HL-60/S4 treated with phorbol 12-myristate 13-acetate at 8.2 ng/mL for 4 days and 3 days (cell line): ENCODE results near the gene BUB3.

ENCODE experiments used
- in situ Hi-C: fragments of 300-500 bp; cut with MboI; formaldehyde crosslinking; loops from 2 replicates; pipeline ENCODE4 v1.15.0; 2022; ENCODE audit warnings: low sequenced_read_pairs

BUB3 gene

DNA sequence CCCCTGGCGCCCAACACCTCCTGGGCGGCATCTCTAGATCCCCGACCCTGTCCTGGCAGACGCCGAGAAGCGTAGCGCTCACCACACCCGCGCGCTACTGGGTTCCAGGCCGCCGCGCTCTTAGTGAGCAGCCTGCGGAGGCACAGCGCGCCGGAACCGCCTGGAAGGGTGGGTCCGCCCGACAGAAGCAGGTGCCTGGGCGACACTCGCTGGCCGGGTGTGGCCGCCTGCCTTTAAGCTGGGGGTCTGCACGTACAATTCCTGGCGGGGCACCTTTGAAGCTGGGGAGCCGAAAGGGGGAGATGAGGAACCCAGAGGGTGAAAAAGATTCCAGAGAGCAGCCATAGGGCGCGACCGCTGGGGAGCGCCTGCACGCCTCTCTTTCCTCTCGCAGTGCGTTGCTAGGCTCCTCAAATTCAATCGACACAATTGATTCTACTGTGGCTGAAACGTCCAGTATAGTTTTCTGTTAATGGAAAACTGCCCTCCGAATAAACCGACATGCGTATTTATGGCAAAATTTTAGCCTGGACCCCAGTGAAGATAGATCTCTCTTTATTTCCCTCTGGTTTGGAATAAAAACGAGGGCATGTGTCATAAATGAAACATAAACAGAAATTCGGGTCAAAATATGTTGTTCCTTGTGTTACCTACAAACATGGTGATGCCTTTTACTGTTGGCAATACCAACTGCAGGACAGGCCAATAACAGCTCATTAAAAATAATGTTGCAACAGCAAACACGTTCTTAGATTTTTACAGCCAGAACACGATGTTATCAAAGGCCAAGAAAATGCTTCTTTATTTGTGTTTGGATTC, 13.8 kb upstream of the BUB3 start:
- in situ Hi-C loops, result no loop called here

DNA sequence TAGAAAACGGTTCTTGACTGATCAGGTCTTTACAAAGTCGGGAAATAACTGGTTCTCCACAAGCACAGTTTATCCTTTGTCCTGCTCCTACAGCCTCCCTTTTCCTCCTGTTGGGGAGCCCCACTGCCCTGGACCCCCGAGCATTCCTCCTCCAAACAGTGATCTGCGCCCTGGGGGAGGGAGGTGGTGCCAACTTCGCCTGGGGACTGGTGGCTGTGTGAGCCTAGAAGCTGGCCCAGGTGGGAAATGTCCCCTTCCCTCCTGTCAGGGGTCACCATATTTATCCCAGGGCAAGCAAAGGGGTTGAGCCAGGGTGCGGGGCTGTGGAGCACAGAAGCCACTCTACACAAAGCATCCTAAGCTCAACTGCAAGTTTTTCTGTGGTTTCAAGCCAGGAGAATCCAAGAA, 13.2 kb upstream of the BUB3 start:
- in situ Hi-C loops, result no loop called here

DNA sequence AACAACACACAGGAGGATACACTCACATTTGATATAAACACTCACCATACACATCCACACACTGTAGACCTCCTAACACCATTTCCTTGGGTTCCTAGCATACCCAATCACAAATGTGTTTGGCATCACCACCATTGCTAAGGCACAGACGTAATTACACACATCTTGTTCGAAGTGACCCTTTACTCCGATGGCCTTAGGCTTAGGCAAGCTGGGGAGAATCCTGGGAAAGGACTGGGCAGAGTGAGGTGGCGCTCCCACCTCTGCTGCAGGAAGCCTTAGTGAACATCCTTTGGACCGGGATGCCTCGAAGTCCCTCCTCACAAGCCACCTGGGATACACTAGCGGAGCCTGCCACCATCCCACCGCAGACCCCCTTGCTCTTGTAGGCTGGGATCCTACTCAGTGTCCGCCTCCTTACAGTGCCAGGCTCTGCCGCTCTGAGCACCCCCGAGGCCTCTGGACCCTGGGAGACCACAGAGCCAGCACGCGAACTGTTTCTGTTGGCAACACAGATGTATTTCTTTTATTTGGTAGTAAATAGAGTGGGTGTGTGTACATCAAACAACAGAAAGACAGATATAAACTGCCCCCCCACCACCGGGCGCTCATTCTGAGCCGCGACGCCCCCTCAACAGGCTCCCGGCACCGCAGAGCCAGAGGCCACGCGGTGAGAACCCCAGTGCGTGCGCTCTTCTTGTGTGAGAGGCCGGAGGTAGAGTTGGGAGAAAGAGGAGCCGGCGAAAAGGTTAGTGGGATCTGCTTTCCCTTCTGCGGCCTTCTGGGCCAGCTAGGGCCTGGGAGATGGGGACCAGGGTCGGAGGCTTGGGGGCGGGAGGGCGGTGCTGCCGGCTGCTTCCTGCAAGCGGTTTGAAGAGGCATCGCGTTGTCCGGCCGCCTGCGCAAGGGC, 12.2 kb upstream of the BUB3 start:
- in situ Hi-C loops, result no loop called here

DNA sequence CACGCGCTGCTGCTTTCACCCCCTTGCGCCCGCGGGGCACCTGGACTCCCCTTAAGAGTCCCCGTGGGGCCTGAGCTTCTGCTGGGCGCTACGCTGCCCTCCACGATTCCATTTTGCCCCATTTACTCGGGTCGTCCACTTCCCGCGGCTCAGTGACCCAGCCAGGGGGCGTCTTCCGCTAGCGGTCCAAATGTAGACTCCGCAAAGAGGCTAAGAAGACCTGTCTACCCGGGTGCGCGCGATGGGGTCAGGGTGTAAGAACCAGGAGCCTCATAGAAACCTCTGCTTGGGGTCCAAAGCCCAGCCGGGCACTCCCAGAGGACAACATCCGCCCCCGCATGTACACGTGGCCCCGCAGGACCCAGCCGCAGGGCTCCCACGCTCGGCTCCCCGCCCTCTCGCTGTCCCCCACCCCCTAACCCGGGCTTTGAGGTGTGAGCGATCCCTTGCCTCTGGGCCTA, 11.5 kb upstream of the BUB3 start:
- in situ Hi-C loops, result no loop called here

DNA sequence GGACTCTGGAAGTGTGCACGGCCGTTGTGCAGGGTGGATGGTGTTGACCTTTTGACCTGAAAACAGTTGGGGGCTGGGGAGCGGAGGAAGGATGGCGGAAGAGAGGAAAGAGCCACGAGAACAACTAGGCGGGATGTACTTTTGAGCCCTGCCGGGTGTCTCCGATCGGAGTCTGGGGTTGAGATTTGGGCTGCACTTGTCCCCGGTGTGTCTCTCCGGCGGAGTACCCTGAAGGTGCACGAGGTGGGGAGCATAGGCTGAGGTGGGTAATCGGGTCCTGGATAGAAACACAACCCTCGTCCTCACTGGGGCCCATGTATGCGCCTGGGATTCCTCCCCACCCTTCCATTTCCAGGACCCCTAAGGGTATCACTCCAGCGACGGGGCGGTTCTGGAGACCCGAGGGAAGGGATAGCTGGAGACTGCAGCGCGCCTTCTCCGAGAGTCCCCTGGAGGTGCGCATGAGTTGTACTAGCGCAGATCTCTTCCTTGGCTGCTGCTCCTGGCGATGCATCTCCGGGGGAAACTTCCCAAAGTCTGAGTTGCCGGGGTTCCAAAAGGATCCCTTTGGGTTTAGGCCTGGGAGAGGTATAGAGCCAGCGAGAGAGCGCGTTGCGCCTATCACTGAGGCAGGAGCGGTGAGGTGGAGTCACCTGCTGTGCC, 10.9 kb upstream of the BUB3 start:
- in situ Hi-C loops, result no loop called here

DNA sequence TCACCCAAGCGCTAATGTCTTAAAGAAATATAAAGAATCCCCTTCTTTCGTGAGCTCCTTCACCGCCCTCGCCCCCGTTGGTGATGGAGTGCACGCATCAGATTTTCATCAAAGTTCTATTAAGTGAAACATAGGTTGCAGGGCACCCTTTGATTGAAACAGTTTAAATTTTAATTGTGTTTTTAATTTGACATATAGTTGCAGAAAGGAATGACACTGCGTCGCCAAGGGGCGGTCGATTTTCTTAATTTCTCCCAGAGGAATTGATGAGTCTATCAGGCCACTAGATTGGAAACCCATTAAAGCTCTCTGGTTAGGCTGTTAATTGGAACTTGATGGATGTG, 10.4 kb upstream of the BUB3 start:
- in situ Hi-C loops, result no loop called here

DNA sequence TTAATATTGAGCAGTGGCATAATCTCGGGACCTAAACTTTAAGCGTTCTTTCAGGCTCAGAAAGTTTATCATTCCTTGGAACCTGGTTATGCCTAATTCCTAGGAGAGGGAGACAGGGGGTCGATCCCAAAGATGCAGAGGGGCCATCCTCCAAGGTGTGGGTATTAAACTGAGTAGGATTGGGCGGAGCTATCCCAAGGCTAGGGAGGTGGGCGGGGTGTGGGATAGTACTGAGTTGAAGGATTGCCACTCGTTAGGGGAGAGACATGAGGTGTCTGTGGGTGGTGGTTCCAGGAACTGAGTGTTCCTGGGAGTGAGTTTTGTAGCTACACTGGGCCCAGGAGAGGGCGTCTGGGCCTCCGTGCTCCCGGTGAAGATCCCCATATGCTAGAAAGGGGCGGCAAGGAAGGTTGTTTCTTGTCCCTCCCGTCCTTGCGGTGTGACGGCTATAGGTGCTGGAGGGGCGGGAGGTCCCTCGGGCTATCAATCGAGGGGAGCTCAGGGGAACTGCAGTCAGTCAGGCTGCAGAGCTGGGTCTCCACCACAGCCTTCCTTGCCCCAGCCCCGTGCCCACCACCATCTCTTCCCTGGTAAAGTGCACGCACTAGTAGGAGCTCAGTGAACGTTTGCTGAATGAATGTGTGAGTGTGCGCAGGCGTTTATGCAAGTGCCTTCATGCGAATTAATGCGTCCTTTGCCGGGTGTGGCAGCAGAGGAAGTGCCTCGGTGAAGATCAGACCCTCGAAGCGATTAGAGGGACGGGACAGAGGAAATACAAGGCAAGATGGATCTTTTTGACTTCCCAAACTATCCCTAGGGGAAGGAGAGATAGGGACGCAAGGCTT, 9.3 kb upstream of the BUB3 start:
- in situ Hi-C loops, result no loop called here

DNA sequence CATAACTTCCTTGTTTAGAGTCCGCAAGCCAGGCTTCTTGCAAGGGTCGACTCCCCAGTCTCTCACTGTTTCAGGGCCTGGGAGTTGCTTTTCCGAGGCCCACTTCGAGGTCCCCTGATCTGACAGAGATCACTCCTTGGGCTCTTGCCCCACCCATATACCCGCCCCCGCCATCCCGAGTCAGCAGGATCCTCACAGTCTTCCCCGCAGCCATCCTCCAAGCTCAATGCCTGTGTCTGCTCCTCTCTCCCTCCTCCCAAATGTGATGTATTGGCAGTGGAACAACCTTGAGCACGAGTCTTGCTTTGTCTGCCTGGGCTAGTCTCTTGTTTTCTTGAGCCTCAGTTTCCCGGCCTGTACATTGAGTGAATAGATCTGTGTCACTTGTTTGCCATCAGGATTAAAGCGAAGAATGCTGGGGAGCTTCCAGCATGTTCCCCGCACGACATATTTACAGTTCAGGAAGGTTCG, 8.6 kb upstream of the BUB3 start:
- in situ Hi-C loops, result no loop called here

DNA sequence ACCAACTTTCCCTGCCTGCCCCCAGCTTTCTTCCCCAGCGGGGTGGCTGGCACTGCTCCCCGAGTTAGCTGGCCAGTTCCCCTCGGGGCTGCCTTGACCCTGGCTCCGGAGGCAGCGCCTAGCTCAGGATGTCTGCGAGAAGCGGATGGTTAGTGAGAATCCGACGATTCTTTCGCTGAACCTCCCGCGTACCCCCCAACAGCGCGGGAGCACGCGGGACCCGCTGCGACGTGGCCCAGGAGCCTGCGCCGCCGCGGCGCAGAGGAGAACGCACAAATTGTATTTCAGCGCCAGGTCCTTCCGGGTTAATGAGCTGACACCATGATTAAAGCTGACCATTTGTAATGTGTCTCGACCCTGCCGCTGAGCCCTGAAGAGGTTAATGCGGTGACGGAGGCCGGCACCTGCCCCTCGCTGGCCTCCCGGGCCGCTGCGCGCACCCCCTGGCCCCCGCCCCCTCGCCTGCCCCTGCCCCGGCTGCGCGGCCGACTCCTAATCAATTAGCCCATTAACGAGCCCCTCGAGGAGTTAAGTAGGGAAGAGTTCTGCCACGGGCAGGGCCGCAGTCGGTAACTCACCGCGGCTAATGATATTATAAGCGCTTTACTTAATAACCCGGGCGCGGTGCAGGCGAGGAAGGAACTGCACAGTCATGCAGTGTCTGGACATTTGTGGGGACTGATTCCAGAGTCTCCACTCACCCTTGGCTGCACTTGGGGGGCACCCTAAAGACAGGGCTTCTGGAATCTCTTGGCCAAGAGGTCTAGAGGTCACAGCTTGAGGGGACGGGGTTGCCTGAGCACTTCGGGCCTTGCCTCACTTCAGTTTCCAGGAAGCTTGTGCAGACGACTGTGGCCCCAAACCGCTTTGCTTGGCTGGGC, 7.9 kb upstream of the BUB3 start:
- in situ Hi-C loops, result no loop called here

DNA sequence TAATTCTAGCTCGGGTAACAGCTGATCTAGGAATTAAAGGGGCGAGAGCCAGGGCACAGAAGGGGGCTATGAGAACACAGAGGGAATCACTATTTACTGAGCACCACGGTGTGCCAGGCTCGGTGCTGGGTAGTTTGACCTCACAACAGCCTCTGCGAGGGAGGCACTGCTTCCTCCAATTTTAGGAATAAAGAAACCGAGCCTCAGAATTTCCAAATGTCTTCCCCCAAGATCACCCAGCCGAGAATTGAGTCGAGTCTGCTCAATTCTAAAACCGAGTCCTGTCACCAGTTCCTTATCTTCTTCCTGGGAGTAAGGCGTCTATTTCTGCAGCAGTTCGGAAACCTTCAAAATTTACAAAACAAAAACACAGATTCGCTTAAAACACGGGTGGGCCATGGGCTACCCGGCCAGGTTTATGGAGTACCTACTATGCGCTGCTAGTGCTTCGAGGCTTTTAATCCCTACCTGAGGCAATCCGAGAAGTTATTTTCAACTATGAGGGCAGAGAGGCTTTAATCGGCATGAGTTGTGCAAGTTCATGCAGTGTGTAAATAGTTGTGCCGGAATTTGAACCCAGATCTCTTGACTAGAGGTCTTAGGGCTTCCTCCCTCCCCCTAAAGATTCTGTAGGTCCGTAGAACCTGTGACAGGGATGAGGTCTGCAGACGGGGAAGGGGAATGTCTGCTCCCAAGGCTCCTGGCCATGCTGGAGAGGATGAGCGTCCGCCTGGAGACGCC, 7.1 kb upstream of the BUB3 start:
- in situ Hi-C loops, result no loop called here

DNA sequence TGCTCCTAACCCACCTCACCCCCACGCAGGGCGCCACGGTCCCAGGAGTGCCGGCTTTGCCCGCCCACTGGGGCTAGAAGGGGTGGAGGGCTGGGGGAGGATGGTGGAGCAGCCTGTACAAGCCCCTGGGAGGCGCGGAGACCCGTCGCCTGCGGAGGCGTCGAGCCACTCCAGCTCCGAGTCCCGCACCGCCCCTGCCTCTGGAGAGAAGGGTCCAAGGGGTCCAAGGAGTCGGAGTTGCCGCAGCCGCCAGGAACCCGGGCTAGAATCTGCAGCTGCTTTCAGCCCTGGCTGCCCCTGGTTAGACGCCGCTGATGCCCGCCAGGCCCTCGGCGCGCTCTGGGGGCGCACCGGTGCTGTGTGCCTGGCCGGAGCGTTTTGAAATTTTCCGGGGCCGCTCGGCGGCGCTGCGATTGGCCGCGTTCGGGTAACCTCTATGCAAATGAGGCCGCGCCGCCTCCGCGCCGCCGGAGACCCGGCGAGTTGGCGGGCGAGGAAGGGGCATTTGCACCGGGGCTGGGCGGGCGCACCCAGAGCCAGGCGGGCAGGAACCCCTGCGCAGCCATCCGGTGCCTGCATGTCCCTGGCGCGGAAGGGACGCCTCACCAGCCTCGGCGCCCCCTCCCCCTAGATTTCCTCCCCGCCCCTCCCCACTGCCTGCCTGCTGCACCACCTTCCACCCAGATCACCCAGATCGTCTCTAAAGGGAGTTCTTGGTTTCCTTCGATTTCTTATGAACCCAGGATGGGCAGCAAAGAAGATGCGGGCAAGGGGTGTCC, 6.4 kb upstream of the BUB3 start, which contains the start of gene HMX2:
HMX2 (plus strand) TSS at position 502 of the 779 bp plus-strand sequence; CDS start at position 745, 243 bp downstream.
- in situ Hi-C loops, result no loop called here

DNA sequence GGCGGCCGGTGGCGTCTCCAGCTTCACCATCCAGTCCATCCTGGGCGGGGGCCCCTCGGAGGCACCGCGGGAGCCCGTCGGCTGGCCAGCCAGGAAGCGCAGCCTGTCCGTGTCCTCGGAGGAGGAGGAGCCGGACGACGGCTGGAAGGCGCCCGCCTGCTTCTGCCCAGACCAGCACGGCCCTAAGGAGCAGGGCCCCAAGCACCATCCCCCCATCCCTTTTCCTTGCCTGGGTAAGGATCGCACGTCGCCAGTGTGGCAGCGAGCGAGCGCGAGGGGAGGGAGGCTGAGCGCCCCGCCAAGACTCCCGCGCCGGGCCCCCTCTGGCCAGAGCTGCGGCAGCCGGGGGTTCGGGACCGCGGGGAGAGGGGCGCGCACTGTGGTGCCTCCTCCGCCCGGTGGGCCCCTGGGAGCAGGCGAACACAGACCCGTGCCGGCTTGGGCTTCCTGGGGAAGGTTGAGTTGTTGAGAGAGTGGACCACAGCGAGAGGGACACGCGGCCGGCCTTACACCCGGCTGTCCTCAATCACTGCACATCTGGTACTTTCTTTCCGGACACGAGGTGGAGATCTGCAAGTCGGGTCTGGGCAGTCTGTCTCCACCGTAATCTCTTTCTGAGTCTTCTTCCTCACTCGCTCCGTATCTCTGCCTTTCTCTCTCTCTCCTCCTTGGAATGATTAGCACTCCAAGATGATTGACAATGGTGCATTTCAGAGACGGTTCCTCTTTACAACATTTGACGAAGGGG, 5.6 kb upstream of the BUB3 start:
- in situ Hi-C loops, result no loop called here

DNA sequence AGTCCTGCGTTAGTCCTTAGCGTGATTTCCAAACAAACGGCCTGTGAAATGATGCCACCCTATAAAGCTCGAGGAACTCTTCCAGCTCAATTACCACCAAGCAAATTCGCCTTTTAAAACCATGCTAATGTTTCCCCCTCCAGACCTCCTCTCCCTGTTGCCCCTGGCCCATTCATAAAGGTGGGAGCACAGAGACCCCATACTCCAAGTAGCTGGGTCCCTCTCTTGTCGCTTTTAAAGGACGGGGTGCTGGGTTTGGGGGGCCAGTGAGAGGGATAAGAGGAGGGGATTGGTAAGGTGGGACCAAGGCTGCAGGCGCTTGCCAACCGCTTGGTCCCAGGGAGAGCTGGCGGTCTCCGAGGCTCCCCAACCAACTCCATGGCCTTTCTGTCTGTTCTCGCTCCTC, 5.0 kb upstream of the BUB3 start:
- in situ Hi-C loops, result no loop called here

DNA sequence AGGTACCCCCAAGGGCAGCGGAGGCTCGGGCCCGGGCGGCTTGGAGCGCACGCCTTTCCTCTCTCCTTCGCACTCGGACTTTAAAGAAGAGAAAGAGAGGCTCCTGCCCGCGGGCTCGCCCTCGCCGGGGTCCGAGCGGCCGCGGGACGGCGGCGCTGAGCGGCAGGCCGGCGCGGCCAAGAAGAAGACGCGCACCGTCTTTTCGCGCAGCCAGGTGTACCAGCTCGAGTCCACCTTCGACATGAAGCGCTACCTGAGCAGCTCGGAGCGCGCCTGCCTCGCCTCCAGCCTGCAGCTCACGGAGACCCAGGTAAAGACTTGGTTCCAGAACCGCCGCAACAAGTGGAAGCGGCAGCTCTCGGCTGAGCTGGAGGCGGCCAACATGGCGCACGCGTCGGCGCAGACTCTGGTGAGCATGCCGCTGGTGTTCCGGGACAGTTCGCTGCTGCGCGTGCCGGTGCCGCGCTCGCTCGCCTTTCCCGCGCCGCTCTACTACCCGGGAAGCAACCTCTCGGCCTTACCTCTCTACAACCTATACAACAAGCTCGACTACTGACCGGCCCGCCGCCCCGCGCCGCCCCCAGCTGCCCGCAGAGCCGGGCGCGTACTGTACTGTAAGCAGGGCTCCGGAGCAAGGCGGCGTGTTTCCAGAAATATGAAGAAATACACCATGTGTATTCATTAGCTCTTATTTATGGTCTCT, 4.5 kb upstream of the BUB3 start:
- in situ Hi-C loops, result no loop called here

DNA sequence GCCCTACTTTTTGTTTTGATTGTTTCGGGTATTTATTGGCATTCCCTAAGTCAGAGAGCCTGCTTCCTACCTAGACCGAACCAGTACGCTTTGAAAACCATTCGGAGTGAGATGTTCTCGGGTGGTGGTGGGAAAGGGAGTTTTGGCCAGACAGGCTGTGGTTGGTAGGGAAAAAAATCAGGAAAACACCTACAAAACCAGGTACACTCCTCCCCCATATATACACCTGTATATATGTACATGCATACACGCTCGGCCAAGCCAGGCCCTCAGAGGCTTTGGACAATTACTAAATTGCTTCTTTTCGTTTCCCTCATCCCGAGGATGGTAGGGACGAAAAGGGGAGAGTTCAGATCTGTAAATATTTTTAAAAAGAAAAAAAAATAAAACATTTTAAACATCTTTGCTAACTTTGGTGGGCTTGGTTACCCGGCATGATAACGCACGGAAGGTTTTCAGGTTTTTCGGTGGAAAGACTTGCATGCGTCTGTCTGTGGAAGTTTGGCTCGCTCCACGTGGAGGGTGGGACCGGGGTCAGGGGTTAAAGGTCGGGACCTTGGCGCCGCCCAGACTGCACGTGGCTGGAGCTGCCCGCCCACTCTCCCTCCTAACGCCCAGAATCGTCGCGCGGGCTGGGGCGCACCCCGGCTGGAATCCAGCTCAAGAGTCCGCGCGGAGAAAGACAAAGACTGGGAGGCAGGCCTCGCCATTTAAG, 3.8 kb upstream of the BUB3 start:
- in situ Hi-C loops, result no loop called here
